GM12865 (cell line): ENCODE results near the gene MAGI1.

Source experiments
- DNase-seq: peaks from one replicate; pipeline ENCODE4 v3.0.0; 2010; ENCODE audit warnings: low read depth
- H3K4me3 ChIP-seq: 2 replicates; pipeline ENCODE4 v1.5.1; 2011; ENCODE audit warnings: mild to moderate bottlenecking, low read depth, low read length, control low read depth
- TF ChIP-seq, protein P1 (sequence below): IDR thresholded peaks from 2 replicates; pipeline ENCODE4 v1.5.1; 2011; ENCODE audit warnings: low read length, control low read depth, low read depth, inconsistent platforms; ENCODE audit not compliant: insufficient read depth; ENCODE audit errors: missing control alignments

Gene MAGI1

DNA sequence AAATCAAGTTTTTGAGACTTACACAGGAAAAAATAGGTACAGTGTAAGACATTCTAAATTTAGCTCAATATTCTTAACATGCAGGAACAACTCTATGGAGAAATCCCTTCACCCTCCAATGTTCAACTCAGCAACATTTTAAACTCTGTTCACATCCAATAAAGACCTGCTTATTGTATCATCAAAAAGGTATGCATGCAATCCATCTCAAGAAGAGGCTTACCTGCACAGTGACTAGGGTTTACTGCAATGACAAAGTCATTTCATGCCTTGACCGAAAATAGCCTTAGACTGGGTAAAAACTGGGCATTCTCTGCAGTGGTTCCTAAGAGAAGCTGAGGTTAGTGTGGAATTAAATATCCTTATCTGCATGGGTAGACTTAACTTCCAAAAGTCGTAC is 80.5 kb downstream of the MAGI1 start:
- H3K4me3 ChIP-seq: no peak overlapping the region
- TF ChIP-seq, protein P1, sequence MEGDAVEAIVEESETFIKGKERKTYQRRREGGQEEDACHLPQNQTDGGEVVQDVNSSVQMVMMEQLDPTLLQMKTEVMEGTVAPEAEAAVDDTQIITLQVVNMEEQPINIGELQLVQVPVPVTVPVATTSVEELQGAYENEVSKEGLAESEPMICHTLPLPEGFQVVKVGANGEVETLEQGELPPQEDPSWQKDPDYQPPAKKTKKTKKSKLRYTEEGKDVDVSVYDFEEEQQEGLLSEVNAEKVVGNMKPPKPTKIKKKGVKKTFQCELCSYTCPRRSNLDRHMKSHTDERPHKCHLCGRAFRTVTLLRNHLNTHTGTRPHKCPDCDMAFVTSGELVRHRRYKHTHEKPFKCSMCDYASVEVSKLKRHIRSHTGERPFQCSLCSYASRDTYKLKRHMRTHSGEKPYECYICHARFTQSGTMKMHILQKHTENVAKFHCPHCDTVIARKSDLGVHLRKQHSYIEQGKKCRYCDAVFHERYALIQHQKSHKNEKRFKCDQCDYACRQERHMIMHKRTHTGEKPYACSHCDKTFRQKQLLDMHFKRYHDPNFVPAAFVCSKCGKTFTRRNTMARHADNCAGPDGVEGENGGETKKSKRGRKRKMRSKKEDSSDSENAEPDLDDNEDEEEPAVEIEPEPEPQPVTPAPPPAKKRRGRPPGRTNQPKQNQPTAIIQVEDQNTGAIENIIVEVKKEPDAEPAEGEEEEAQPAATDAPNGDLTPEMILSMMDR: no peak
- DNase-seq: no peak

DNA sequence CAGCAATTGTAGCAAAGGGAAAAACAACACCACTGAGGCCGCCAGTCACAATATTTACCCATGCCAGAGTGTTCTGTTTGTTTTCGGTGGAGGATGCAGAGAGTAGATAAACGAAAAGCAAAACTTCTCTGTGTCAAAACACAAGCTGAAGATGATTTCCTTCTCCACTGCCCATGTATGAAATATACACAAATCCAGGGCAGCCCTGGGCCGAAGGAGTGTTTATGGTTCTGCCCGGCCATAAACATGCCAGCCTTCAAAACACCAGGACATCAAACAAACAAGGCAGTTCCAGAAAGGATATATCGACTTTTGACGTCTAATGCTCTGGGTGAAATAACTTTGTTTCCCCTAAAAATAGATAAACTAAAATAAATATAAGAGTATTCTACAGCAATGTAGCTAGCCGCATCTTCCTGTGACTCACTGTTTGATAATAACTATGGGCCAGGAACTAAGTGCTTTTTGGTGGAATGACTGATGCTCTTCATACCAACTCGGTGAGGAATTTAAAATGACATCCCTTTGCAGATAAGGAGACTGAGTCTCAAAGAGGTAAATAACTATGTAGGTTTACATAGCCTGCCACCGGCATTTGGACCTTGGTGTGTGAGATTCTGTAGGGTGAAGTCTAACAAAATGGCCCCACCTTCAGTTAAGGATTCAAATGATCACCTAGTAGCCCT is 82.8 kb downstream of the MAGI1 start:
- no peak for DNase-seq

DNA sequence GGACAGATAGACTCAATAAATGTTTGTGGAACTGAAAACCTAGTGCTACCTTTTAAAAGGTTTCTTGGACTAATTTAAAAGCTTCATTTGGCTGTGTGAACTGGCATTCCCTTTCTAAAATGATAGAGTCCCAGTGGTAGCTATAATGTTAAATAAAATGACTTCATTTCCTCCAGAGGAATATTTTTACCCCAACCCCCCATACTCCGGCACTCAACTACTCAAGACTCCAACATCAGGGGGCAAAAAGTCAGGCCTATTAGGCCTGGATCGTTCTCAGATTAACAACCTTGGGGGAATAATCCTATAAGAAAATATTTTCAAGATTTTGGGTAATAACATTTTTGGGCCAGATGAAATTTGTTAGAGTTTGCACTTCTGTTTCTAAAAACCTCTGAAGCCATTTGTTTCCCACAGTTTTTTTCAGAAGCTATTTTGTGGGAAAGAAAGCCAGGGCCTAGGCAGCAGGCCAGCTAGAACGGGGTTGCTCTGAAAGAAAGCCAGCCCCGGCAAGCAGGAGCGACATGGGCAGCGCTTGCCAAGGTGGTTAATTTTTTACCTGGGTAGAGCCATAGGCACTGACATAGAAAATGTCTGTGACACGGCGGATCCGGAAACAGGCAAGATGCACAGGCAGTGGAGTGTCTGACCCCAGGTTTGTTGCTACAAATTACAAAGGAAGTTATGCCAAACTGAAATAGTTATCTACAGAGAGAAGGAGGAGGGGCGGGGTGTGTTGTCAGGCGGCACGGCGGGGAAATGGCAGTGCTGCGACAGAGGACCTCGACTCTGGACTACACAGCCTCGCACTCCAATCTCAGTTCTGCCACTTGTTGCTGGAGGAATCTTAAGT is 84.6 kb downstream of the MAGI1 start:
- DNase-seq: no peak
- no peak overlapping the region for H3K4me3 ChIP-seq
- TF ChIP-seq, protein P1: no peak

More for the DNA sequence above, 82.8 kb downstream of the MAGI1 start:
- TF ChIP-seq, protein P1: no peak
- no peak overlapping the region for H3K4me3 ChIP-seq

DNA sequence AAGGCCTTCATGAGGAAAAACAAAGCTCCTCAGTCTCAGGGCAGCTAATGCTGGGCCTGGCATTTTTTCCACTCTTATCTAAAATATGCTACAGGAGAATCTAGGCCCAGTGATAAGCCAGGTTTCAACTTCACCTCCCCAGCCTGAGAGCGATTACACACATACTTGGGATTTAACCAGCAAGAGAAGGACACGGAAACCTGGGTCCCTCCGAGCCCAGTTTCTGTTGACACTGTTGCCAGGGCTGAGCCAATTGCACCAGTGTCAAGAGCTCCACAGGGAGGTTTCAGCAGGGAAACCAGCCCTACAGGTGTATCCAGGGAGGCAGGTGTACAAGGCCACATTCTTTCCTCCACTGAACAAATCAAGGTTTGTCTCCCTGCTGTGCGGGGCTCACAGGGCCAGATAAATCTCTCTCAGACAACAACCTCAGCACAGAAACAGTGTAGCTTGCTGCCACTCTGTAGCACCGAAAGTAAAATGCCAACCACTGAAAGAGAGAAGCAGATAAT is 85.4 kb downstream of the MAGI1 start:
- H3K4me3 ChIP-seq: no peak overlapping the region
- no peak for DNase-seq
- TF ChIP-seq, protein P1: no peak

DNA sequence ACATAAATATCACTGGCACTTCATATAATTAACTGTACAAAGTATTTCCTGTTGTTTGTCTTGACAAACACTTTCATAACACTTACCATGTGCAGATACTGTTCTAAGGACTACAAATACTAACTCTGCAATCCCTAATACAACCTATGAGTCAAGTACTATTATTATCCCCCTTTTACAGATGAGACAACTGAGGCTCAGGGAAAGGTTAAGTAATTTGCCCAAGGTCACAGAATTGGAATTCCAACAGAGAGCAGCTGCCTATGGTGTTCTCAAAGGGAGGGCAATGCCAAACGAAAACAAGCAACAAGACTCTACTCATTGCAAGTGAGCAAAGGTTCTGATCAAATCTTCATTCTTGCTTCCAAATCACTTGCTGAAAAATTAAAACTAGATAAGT is 85.9 kb downstream of the MAGI1 start:
- TF ChIP-seq, protein P1: no peak
- DNase-seq: no peak
- no peak overlapping the region for H3K4me3 ChIP-seq

DNA sequence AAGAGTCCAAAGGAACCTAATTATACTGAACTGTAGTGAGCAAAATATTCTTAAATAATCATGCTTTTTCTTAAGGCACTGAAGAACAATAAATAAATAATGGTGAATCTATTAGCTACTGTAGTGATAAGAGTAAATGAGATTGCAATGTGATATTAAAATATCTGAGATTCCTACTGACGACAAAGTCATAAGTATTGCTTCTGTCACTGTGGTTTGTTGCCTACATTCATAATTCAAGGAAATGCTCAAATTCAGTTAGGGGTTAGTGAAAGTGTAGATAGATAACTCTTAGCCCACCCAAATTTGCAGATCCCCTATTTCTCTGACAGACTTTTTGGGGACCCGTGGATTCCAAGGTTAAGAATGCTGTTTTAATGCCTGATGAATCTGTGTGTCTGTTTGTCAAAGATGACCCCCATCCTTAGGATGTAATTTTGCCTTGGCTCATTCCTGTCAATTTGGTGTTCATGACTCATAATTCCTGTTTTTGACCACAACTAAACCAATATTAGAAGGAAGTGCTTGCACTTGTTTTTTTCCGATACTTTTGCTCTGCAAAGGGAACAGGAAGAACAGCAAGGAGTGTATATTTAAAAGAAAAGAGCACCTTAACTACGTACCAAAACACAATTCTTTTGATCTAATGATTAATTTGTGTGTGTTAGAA is 86.7 kb downstream of the MAGI1 start:
- no peak overlapping the region for H3K4me3 ChIP-seq
- no peak for DNase-seq
- TF ChIP-seq, protein P1: no peak
